Breast epithelium (tissue), 4 donors: ENCODE measurements around the gene AMPH. TPM values are rescaled to one million over a fixed set of nuclear protein-coding genes. Genes with fewer than 3 reads are reported as not detected.

Experiments
- DNase-seq, 2 donors: peaks; one replicate each; pipeline ENCODE4 v3.0.0-alpha.2; 2019; ENCODE audit warnings: low spot score in 2 of 2
- H3K27ac ChIP-seq, 2 donors: fragments of 200-600 bp; sonication (generic) in 1 of 2; one replicate each; pipeline ENCODE4 v1.5.1; 2016 to 2019; ENCODE audit warnings: mild to moderate bottlenecking in 1 of 2
- H3K27me3 ChIP-seq, 2 donors: fragments of 200-600 bp; sonication (generic) in 1 of 2; one replicate each; pipeline versions ENCODE4 v1.5.1 to v1.6.0; 2017 to 2019; ENCODE audit warnings: control low read depth in 1 of 2, mild to moderate bottlenecking in 1 of 2
- H3K36me3 ChIP-seq: fragments of 200-600 bp; one replicate; pipeline ENCODE4 v1.5.1; 2019
- H3K4me1 ChIP-seq, 2 donors: fragments of 200-600 bp; sonication (generic); one replicate each; pipeline ENCODE4 v1.5.1; 2016 to 2019; ENCODE audit warnings: control low read depth in 1 of 2
- H3K4me3 ChIP-seq, 3 donors: fragments of 200-600 bp; sonication (generic); 1 replicate in 2 of 3; 2 replicates in 1 of 3; pipeline ENCODE4 v1.5.1; 2016 to 2019; ENCODE audit warnings: mild to moderate bottlenecking in 3 of 3, moderate library complexity in 2 of 3
- H3K9me3 ChIP-seq, 2 donors: fragments of 200-600 bp; sonication (generic) in 1 of 2; one replicate each; pipeline ENCODE4 v1.5.1; 2016 to 2019; ENCODE audit warnings: control low read depth in 1 of 2
- POLR2A ChIP-seq: fragments of 450-650 bp; IDR thresholded peaks from one replicate; pipeline ENCODE4 v1.6.1; 2016; ENCODE audit warnings: antibody characterized with exemption, mild to moderate bottlenecking, moderate library complexity
- POLR2AphosphoS5 ChIP-seq, 3 donors: sonication (generic); formaldehyde crosslinking; IDR thresholded peaks; one replicate each; pipeline ENCODE4 v1.6.1; 2017; ENCODE audit warnings: antibody characterized with exemption in 3 of 3
- intact Hi-C: fragments of 100-400 bp; cut with DNase I; formaldehyde crosslinking; loops from one replicate; pipeline ENCODE4 v1.15.1; 2023; ENCODE audit warnings: low total_unique reads
- total RNA-seq, 3 donors: library from RNA; depleted of rRNA; stranded (reverse); fragments of >200 nt; gene quantifications; one replicate each; pipeline ENCODE4 v1.1.0, GENCODE V29; 2016
- TF ChIP-seq, protein P1 (sequence below), 3 donors: fragments of 450-650 bp; IDR thresholded peaks; one replicate each; pipeline ENCODE4 v1.5.1; 2016 to 2017; ENCODE audit warnings: antibody characterized with exemption in 3 of 3, mild to moderate bottlenecking in 3 of 3, moderate library complexity in 3 of 3

Gene AMPH
- total RNA-seq, 3 donors from 2014 or later: 5.0 to 31.0 (median 15.1) TPM

DNA sequence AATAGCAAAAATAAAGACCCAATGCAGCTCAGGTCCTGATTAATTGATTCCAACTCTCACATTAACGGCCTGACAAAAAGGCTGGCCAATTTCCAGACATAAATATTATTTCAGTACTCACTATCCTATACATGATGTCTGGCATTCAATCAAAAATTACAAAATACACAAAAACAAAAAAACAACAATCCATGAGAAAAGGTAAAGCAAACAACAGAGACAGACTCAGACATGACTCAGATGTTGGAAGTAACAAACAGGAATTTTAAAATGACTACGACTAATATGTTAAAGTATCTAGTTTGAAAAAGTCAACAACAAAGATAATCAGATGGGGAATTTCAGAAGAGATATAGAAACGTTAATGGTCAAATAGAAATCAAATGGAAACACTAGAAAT is 152.8 kb downstream of the AMPH start:
- intact Hi-C loops: no loop called here
- Histone ChIP-seq H3K36me3 (peaks cover 2% of the 10 kb centered on the region), H3K9me3 (peaks cover 0 to 5% of the 10 kb centered on the region in 2 donors), H3K4me3 (no peak overlapping the region), H3K4me1 (no peaks in the 10 kb centered on the region), H3K27ac (no peak overlapping the region), H3K27me3 (no peaks in the 10 kb centered on the region)
- DNase-seq: no peak
- TF ChIP-seq, protein P1, sequence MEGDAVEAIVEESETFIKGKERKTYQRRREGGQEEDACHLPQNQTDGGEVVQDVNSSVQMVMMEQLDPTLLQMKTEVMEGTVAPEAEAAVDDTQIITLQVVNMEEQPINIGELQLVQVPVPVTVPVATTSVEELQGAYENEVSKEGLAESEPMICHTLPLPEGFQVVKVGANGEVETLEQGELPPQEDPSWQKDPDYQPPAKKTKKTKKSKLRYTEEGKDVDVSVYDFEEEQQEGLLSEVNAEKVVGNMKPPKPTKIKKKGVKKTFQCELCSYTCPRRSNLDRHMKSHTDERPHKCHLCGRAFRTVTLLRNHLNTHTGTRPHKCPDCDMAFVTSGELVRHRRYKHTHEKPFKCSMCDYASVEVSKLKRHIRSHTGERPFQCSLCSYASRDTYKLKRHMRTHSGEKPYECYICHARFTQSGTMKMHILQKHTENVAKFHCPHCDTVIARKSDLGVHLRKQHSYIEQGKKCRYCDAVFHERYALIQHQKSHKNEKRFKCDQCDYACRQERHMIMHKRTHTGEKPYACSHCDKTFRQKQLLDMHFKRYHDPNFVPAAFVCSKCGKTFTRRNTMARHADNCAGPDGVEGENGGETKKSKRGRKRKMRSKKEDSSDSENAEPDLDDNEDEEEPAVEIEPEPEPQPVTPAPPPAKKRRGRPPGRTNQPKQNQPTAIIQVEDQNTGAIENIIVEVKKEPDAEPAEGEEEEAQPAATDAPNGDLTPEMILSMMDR (IDR thresholded peaks at IDR 0.05): no peak

DNA sequence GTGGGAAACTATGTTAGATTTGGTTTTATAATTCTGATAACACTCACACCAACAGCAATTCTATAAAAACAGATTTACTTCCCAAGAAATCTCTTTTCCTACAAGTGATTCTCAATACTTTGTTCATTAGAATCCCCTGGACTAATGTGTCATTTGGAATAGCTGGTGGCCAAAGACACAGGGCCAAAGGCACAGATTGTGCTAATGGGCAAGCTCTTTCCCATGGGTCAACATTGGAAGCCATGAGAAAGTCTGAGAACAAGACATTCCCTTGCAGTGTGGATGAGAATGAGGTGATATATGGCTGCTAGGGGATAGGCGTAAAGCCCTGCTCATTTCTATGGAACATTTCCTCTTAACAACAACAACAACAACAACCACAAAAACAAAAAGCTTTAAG is 153.8 kb downstream of the AMPH start:
- no peaks in the 10 kb centered on the region for H3K9me3 ChIP-seq
- peaks cover 2% of the 10 kb centered on the region for H3K36me3 ChIP-seq
- no peak overlapping the region for H3K4me3 ChIP-seq
- H3K4me1 ChIP-seq: no peaks in the 10 kb centered on the region
- intact Hi-C loops: no loop called here
- TF ChIP-seq POLR2AphosphoS5 (IDR thresholded peaks at IDR 0.05) (no peak), POLR2A (no peak)
- TF ChIP-seq, protein P1 (IDR thresholded peaks at IDR 0.05): no peak
- DNase-seq: no peak
- H3K27ac ChIP-seq: no peak overlapping the region
- H3K27me3 ChIP-seq: no peaks in the 10 kb centered on the region

DNA sequence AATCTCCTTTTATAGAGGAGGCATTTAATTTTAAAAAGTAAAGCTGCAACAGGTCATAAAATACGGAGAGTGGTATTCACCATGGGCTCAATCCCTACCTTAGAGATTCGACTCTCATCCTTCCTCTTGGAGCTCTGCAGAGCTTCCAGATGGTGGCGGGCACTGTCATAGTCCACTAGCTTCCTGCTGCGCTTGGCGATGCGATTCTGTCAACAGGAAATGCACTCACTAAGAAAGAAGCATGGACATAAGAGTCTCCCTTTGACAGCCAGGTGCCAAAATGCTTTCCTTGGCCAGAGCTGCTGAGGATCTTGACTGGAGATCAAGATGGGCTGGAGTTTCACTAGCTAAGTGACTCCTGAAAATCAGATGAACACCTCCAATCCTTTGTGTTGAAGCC is 154.4 kb downstream of the AMPH start:
- DNase-seq: no peak
- no peak overlapping the region for H3K4me3 ChIP-seq
- H3K27ac ChIP-seq: no peak overlapping the region
- H3K36me3 ChIP-seq: peaks cover 2% of the 10 kb centered on the region
- no peaks in the 10 kb centered on the region for H3K27me3 ChIP-seq
- H3K9me3 ChIP-seq: no peaks in the 10 kb centered on the region
- no peaks in the 10 kb centered on the region for H3K4me1 ChIP-seq
- intact Hi-C loops: no loop called here
- TF ChIP-seq POLR2A: no peak
- TF ChIP-seq POLR2AphosphoS5 (IDR thresholded peaks at IDR 0.05): no peak
- TF ChIP-seq, protein P1 (IDR thresholded peaks at IDR 0.05): no peak

DNA sequence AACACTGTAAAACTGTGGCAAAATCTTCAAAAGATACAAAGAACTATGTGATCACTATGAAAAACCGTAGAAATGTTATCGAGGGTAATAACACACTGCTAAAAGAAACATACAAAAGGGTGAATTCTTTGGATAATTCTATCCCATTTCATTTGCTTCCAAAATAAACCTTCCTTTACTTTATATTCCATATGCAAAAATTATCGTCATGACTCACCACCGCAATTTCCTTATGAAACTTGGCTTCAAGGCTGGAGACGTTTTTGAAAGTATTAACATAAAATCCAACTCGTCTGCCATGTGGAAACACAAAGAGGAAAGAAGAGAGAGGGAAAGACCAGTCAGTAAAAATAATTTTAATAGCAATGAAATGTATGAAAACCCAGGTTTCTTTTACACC is 165.2 kb downstream of the AMPH start:
- DNase-seq: no peak

DNA sequence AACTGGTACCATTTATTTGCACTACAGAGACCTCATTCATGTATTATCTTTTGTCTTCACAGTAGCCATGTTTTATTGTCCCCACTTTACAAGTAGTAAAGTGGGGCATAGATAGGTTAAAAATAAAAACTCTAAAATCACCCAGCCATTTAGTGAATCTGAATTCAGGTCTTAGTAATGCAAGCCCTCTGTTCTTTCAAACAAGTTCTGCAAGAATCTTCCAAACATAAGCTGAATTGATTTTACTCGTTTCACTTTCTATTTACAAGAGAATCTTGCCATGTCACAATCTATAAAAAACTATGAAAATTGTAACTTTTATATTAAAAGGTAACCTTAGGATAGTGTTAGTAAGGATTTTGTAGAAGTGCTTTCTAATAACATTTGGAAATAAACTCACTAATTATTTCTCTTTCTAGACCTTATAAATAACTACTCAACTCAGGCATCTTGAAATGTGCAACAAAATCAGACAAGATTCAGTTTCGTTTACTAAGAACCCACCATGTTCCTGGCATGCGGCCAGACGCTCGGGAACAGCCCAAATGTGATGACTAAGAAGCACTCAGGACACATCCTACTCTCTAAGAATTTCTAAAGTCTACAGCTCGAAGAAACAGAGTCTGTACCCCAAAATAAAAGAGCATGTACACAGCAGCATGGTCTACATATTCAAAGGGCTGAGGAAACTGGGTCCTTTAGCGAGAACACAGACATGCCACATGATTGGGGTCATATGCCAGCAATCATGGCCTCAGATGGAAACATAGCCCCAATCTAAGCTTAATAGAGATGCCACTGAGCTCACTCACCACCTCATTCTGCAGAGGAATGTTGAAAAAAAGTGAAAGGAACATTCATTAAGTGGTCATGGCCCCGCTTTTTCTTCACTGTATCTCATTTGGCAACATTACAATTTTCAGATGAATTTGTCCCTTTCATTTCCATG is 167.6 kb downstream of the AMPH start:
- no peak for DNase-seq
- intact Hi-C loops: loop anchor here (5.0 to 10.0 kb wide), 2 partner anchors 239 to 1479 kb away; no protein-coding TSS in a partner anchor
- TF ChIP-seq, protein P1 (IDR thresholded peaks at IDR 0.05): no peak
- no peak for TF ChIP-seq POLR2A
- no peak for TF ChIP-seq POLR2AphosphoS5 (IDR thresholded peaks at IDR 0.05)
- H3K9me3 ChIP-seq: peaks cover 0 to 7% of the 10 kb centered on the region in 2 donors
- H3K27ac ChIP-seq: no peak overlapping the region
- H3K4me1 ChIP-seq: no peaks in the 10 kb centered on the region
- H3K36me3 ChIP-seq: no peaks in the 10 kb centered on the region
- no peaks in the 10 kb centered on the region for H3K27me3 ChIP-seq
- H3K4me3 ChIP-seq: no peak overlapping the region

More for the DNA sequence above, 165.2 kb downstream of the AMPH start:
- TF ChIP-seq, protein P1 (IDR thresholded peaks at IDR 0.05): no peak
- TF ChIP-seq POLR2AphosphoS5 (IDR thresholded peaks at IDR 0.05) (no peak), POLR2A (no peak)
- Histone ChIP-seq H3K4me3 (no peak overlapping the region), H3K36me3 (no peaks in the 10 kb centered on the region), H3K4me1 (no peaks in the 10 kb centered on the region), H3K27me3 (no peaks in the 10 kb centered on the region), H3K9me3 (no peaks in the 10 kb centered on the region), H3K27ac (no peak overlapping the region)
- intact Hi-C loops: loop anchor here (10.0 kb wide), 1 partner anchor 1481 kb away; no protein-coding TSS in a partner anchor
